ENCODE results near the gene DDN.

DNA sequence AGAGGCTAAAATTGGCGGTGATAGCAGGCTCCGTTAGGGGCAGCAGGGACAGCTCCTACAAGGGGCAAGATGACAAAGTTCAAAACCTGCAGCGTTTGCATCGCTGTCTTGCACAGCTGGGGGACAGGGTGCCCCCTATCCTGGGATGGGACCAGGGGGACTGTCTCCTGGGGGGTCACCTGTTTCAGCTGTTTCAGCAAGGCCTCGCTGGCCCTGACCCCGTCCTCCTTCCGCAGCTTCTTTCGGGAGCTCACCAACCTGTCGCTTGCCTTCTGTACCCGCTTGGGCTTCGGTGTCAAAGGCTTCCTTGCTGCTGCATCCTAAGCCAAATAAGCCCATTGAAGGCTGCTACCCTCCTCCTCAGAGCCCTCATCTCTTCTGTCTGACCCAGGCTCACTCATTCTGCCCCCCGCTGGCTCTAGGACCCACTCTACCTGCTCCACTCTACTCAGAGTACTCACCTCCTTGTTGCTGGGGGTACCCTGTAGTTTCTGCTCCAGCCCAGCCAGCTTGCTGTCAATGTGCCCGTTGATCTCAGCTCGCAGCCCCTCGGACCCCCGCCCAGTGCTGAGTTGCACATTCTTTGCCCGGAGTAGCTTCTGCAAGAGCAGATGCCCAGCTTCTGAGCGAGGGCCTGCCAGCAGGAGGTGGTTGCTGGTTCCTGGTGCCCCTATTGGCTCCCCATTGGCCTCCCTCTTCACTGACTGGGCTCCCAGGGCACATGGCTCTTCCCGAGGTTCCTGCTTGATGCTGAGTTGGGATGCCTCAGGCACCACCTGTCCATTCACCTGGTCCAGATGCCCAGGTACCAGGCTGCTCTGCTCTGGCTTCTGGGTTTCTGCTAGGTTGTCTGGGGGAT, 31.8 kb upstream of the DDN start:
- TF ChIP-seq, protein P1, sequence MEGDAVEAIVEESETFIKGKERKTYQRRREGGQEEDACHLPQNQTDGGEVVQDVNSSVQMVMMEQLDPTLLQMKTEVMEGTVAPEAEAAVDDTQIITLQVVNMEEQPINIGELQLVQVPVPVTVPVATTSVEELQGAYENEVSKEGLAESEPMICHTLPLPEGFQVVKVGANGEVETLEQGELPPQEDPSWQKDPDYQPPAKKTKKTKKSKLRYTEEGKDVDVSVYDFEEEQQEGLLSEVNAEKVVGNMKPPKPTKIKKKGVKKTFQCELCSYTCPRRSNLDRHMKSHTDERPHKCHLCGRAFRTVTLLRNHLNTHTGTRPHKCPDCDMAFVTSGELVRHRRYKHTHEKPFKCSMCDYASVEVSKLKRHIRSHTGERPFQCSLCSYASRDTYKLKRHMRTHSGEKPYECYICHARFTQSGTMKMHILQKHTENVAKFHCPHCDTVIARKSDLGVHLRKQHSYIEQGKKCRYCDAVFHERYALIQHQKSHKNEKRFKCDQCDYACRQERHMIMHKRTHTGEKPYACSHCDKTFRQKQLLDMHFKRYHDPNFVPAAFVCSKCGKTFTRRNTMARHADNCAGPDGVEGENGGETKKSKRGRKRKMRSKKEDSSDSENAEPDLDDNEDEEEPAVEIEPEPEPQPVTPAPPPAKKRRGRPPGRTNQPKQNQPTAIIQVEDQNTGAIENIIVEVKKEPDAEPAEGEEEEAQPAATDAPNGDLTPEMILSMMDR (IDR thresholded peaks at IDR 0.05 in 8 of 11, conservative IDR thresholded peaks at IDR 0.05 in 3 of 11), result no peak
- TF ChIP-seq POLR2AphosphoS5 (IDR thresholded peaks at IDR 0.05), result peak in 2 of 3 donors; percentile 11 to 49

Data from spleen (tissue), 7 donors.